ENCODE data around the gene SETD5. TPM values are rescaled to one million over a fixed set of nuclear protein-coding genes. Genes with fewer than 3 reads are reported as not detected.

SETD5 gene
- total RNA-seq, 1 experiment from 2014 or later, result 279 TPM

GRCh38 chr3:9362731-9363530 lies 34.5 kb upstream of the SETD5 start, which contains the start of gene THUMPD3 (continued):
- peak; percentile 92 for TF ChIP-seq ARID4B (CRISPR knock-in tag; IDR thresholded peaks at IDR 0.05; ENCODE audit: borderline replicate concordance)
- TF ChIP-seq CDX4 (CRISPR knock-in tag; IDR thresholded peaks at IDR 0.05; ENCODE audit: borderline replicate concordance), result no peak
- TF ChIP-seq EMX1 (CRISPR knock-in tag; IDR thresholded peaks at IDR 0.05), result no peak
- TF ChIP-seq ELF4 (CRISPR knock-in tag; IDR thresholded peaks at IDR 0.05; ENCODE audit: low read depth), result no peak
- peak; percentile 82 for TF ChIP-seq NR1H2 (CRISPR knock-in tag; IDR thresholded peaks at IDR 0.05)
- TF ChIP-seq HMGA2 (CRISPR knock-in tag; IDR thresholded peaks at IDR 0.05), result no peak
- no peak for TF ChIP-seq STAT6 (CRISPR knock-in tag; conservative IDR thresholded peaks at IDR 0.05; ENCODE audit: low read depth)
- TF ChIP-seq ZNF671 (CRISPR knock-in tag; IDR thresholded peaks at IDR 0.05), result no peak
- no peak; the same call in 1 of the 2 replicates for TF ChIP-seq USF2 (CRISPR knock-in tag; IDR thresholded peaks at IDR 0.05)
- TF ChIP-seq PREB (CRISPR knock-in tag; IDR thresholded peaks at IDR 0.05; ENCODE audit: borderline replicate concordance), result 0 out of 2 replicates have a peak, but pooled peaks have one; percentile 25
- peak; percentile 91 for TF ChIP-seq GABPB1 (CRISPR knock-in tag; IDR thresholded peaks at IDR 0.05)
- no peak for TF ChIP-seq RORB (CRISPR knock-in tag; IDR thresholded peaks at IDR 0.05)
- 0 out of 2 replicates have a peak, but pooled peaks have one; percentile 11 for TF ChIP-seq PRDM15 (CRISPR knock-in tag; IDR thresholded peaks at IDR 0.05)
- TF ChIP-seq ZNF219 (CRISPR knock-in tag; IDR thresholded peaks at IDR 0.05; ENCODE audit: borderline replicate concordance), result no peak
- TF ChIP-seq ZNF425 (CRISPR knock-in tag; conservative IDR thresholded peaks at IDR 0.05), result no peak
- no peak for TF ChIP-seq GTF2I (CRISPR knock-in tag; conservative IDR thresholded peaks at IDR 0.05)
- TF ChIP-seq ZNF232 (CRISPR knock-in tag; IDR thresholded peaks at IDR 0.05), result peak; percentile 94
- peak; percentile 71; the same call in 1 of the 2 replicates for TF ChIP-seq CREM (CRISPR knock-in tag; IDR thresholded peaks at IDR 0.05)
- TF ChIP-seq ETV6 (CRISPR knock-in tag; IDR thresholded peaks at IDR 0.05), result peak; percentile 97
- TF ChIP-seq ESRRA (CRISPR knock-in tag; IDR thresholded peaks at IDR 0.05; ENCODE audit: borderline replicate concordance), result peak; percentile 88
